OCI-LY7 (cell line): ENCODE data around the gene TMEM140.

ENCODE experiments used
- CTCF ChIP-seq: fragments of 200-600 bp; sonication (generic); conservative IDR thresholded peaks from 2 replicates; pipeline ENCODE4 v1.5.1; 2014; ENCODE audit warnings: mild to moderate bottlenecking, antibody characterized with exemption, low read length, moderate library complexity, mixed read lengths
- EZH2phosphoT487 ChIP-seq: fragments of 200-600 bp; sonication (generic); IDR thresholded peaks from 2 replicates; pipeline ENCODE4 v1.6.1; 2018; ENCODE audit warnings: low read depth, borderline replicate concordance, mild to moderate bottlenecking, mixed run types, antibody characterized with exemption, low read length, moderate library complexity, mixed read lengths

- no peak for TF ChIP-seq CTCF
- TF ChIP-seq EZH2phosphoT487 = no peak
These were observed 47.3 kb downstream of the TMEM140 start for GRCh38 chr7:135195156-135195555.
